Type B pancreatic cell (in vitro differentiated cells): Measurements from ENCODE around the gene C17orf75. TPM values are rescaled to one million over a fixed set of nuclear protein-coding genes. Genes with fewer than 3 reads are reported as not detected.
A peak's percentile ranks its signal among the peaks of the same experiment; 100 is the strongest.

ENCODE experiments used
- DNase-seq: peaks from one replicate; pipeline ENCODE4 v3.0.0; 2021; ENCODE audit warnings: mixed read lengths; ENCODE audit not compliant: unreplicated experiment; ENCODE audit errors: extremely low spot score
- H3K27ac Mint-ChIP-seq: 2 replicates; pipeline ENCODE4 v1.8.0; 2021; ENCODE audit warnings: mild to moderate bottlenecking, mixed read lengths
- H3K27me3 Mint-ChIP-seq: 2 replicates; pipeline ENCODE4 v1.8.0; 2021; ENCODE audit warnings: mixed read lengths
- H3K36me3 Mint-ChIP-seq: 2 replicates; pipeline ENCODE4 v1.8.0; 2021; ENCODE audit warnings: mixed read lengths
- H3K4me1 Mint-ChIP-seq: one replicate; pipeline ENCODE4 v1.8.0; 2021; ENCODE audit warnings: mixed read lengths; ENCODE audit not compliant: unreplicated experiment
- H3K4me3 Mint-ChIP-seq: 2 replicates; pipeline ENCODE4 v1.8.0; 2021; ENCODE audit warnings: mild to moderate bottlenecking, mixed read lengths
- H3K9me3 Mint-ChIP-seq: 2 replicates; pipeline ENCODE4 v1.8.0; 2021; ENCODE audit warnings: mixed read lengths
- CTCF ChIP-seq: fragments of 200-600 bp; sonication (generic); conservative IDR thresholded peaks from 2 replicates; pipeline ENCODE4 v1.5.0; 2021; ENCODE audit warnings: antibody characterized with exemption, mild to moderate bottlenecking
- total RNA-seq: library from RNA; stranded (reverse); gene quantifications from 2 replicates; pipeline ENCODE4 v1.2.1, GENCODE V29; 2021; ENCODE audit warnings: low replicate concordance

Gene C17orf75
- total RNA-seq, 1 donor from 2014 or later, result 31.0 TPM

- peak overlapping the region; percentile 97 for H3K4me3 Mint-ChIP-seq
- DNase-seq, result no peak
- no peaks in the 10 kb centered on the region for H3K9me3 Mint-ChIP-seq
- peaks cover 3% of the 10 kb centered on the region for H3K36me3 Mint-ChIP-seq
- peak overlapping the region; percentile 87 for H3K27ac Mint-ChIP-seq
- peaks cover 12% of the 10 kb centered on the region for H3K4me1 Mint-ChIP-seq
- peak; percentile 48 for TF ChIP-seq CTCF
- no peaks in the 10 kb centered on the region for H3K27me3 Mint-ChIP-seq
These were observed 674 bp downstream of the C17orf75 start for GRCh38 chr17:32341141-32341856.

GRCh38 chr17:32335687-32336086 is 6.3 kb downstream of the C17orf75 start:
- TF ChIP-seq CTCF, result no peak
- no peaks in the 10 kb centered on the region for H3K27me3 Mint-ChIP-seq
- H3K27ac Mint-ChIP-seq, result no peak overlapping the region
- H3K4me3 Mint-ChIP-seq, result no peak overlapping the region
- no peaks in the 10 kb centered on the region for H3K4me1 Mint-ChIP-seq
- no peak for DNase-seq
- H3K9me3 Mint-ChIP-seq, result no peaks in the 10 kb centered on the region
- peaks cover 9% of the 10 kb centered on the region for H3K36me3 Mint-ChIP-seq

GRCh38 chr17:32335046-32335445 is 6.9 kb downstream of the C17orf75 start:
- Mint-ChIP-seq H3K9me3 (no peaks in the 10 kb centered on the region), H3K27me3 (no peaks in the 10 kb centered on the region), H3K27ac (no peak overlapping the region), H3K36me3 (peaks cover 9% of the 10 kb centered on the region), H3K4me1 (no peaks in the 10 kb centered on the region), H3K4me3 (no peak overlapping the region)
- no peak for TF ChIP-seq CTCF
- DNase-seq, result no peak

- no peak overlapping the region for H3K4me3 Mint-ChIP-seq
- H3K9me3 Mint-ChIP-seq, result no peaks in the 10 kb centered on the region
- no peak overlapping the region for H3K27ac Mint-ChIP-seq
- no peaks in the 10 kb centered on the region for H3K4me1 Mint-ChIP-seq
- peaks cover 9% of the 10 kb centered on the region for H3K36me3 Mint-ChIP-seq
- no peak for TF ChIP-seq CTCF
- H3K27me3 Mint-ChIP-seq, result no peaks in the 10 kb centered on the region
- no peak for DNase-seq
These were observed 8.8 kb downstream of the C17orf75 start for GRCh38 chr17:32333187-32333586.

GRCh38 chr17:32331243-32332040 is 10.5 kb downstream of the C17orf75 start:
- no peak for DNase-seq
- Mint-ChIP-seq H3K27me3 (no peaks in the 10 kb centered on the region), H3K4me3 (no peak overlapping the region), H3K4me1 (no peaks in the 10 kb centered on the region), H3K36me3 (peaks cover 9% of the 10 kb centered on the region), H3K27ac (no peak overlapping the region), H3K9me3 (no peaks in the 10 kb centered on the region)
- no peak for TF ChIP-seq CTCF
